HG03066 (cell line): ENCODE results near the gene BRCA1.

ENCODE experiments used
- ATAC-seq: cut with Tn5 transposase; IDR thresholded peaks from one replicate; pipeline ENCODE4 v1.9.1; 2021; ENCODE audit warnings: low read depth; ENCODE audit not compliant: unreplicated experiment

Gene BRCA1

GRCh38 chr17:43026595-43026994 is 98.6 kb downstream of the BRCA1 start:
- no peak for ATAC-seq

GRCh38 chr17:43025766-43026537 is 99.2 kb downstream of the BRCA1 start:
- no peak for ATAC-seq

- no peak for ATAC-seq
Measured at GRCh38 chr17:43025290-43025657, 99.9 kb downstream of the BRCA1 start.

- no peak for ATAC-seq
Measured at GRCh38 chr17:43024407-43025289, 100.5 kb downstream of the BRCA1 start, which contains the start of gene RND2. RND2 (plus strand) TSS chr17:43025231; CDS start chr17:43025348, 117 bp downstream.

- ATAC-seq, result no peak
Measured at GRCh38 chr17:43021741-43022512, 103.2 kb downstream of the BRCA1 start, which contains the start of gene VAT1. VAT1 (minus strand) TSS chr17:43022385; CDS start chr17:43022322, 63 bp downstream.

GRCh38 chr17:43020789-43021740 is 104.1 kb downstream of the BRCA1 start:
- ATAC-seq, result no peak

- no peak for ATAC-seq
Measured at GRCh38 chr17:43020030-43020621, 105.0 kb downstream of the BRCA1 start.

GRCh38 chr17:43019418-43019817 is 105.7 kb downstream of the BRCA1 start:
- ATAC-seq, result no peak

- ATAC-seq, result no peak
Measured at GRCh38 chr17:43018932-43019331, 106.2 kb downstream of the BRCA1 start.

- ATAC-seq, result no peak
Measured at GRCh38 chr17:43018008-43018853, 106.9 kb downstream of the BRCA1 start.

GRCh38 chr17:43016216-43016615 is 108.9 kb downstream of the BRCA1 start:
- ATAC-seq, result no peak

- ATAC-seq, result no peak
Measured at GRCh38 chr17:43015579-43015978, 109.6 kb downstream of the BRCA1 start.

- no peak for ATAC-seq
Measured at GRCh38 chr17:43014649-43015542, 110.3 kb downstream of the BRCA1 start.

GRCh38 chr17:43014020-43014648 is 111.0 kb downstream of the BRCA1 start:
- no peak for ATAC-seq

GRCh38 chr17:43013296-43013695 is 111.9 kb downstream of the BRCA1 start:
- ATAC-seq, result no peak

GRCh38 chr17:43011728-43012472 is 113.3 kb downstream of the BRCA1 start:
- no peak for ATAC-seq
